T-helper 1 cell (primary cell): ENCODE measurements around the gene COL13A1.

ENCODE experiments used
- DNase-seq, 5 donors: peaks; one replicate each; pipeline ENCODE4 v3.0.0-alpha.2; 2012 to 2020

Gene COL13A1

DNA sequence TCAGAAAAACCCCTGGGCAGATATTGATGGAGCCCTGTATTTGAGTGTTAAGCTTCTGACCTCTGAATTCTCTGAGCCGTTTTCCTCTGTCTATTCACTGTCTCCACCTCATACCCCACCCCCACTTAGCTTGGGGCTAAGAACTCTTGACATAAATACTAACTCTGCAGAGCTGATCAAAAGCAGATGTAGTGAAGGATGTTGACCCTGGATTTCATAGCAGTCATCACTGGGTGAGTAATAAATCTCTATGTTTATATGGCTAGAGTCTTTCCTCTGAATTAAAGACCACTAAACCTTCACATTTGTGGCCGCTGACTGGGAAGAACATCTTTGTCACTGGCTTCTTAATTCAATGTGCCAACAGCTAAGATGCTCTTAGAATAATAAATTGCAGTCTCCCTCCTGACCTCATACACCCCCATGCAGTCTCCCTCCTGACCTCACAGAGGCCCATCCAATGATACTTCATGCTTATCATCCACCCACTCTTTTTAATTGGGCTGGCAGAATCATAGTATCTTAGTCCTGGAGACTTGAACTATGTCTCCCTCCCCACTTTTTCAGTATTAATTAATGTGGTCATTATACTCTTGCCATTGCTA is 172.9 kb downstream of the COL13A1 start:
- no peak for DNase-seq

DNA sequence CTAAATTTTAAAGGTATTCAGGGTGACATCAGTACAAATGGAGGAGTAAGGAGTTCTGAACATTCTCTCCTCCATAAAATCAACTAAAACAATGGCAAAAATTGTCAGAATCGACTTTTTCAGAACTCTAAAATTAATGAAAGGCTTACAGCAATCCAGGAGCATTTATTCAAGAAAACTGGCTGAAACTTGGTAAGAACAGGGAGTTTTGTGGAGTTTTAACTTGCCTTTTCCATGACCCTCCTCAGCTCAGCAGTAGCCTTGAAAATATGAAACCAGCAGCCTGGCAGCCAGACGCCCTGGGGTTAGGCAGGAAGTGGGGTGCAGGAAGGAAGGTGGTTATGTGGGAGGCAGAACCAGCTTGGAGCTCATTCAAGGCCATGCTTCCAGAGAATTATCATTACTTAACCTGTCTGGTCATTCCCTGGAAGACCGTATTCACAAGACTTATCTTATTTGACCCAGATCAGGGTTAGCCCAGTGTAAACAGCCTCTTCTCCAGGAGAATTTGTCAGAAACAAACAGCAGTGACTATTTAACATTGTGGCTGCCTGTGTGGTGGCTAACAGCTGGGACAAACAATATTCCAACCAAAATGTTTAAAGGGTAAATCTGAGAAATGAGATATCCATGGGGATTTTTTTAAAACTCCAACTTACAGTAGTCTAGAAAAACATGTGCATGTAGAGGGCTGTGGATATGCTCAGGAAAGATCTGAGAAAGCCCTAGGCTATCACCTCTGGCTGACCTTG is 175.3 kb downstream of the COL13A1 start:
- no peak for DNase-seq

DNA sequence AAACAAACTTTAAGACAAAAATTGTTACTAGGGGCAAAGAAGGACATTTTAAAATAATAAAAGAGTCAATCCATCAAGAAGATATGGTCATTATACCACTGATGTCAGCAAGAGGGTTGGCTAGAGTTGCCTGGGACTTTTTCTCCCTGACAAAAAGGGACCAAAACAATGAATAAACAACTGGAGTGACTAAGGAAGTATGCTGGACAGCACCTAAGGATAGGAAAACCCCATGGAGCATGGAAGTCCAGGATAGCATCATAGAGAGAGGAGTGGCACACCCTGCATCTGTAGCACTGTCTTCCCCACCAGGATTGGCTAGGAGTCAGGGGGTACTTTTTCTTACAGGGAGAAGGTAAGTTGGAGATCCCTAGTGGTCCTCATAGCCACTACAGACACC is 177.5 kb downstream of the COL13A1 start:
- DNase-seq: no peak

DNA sequence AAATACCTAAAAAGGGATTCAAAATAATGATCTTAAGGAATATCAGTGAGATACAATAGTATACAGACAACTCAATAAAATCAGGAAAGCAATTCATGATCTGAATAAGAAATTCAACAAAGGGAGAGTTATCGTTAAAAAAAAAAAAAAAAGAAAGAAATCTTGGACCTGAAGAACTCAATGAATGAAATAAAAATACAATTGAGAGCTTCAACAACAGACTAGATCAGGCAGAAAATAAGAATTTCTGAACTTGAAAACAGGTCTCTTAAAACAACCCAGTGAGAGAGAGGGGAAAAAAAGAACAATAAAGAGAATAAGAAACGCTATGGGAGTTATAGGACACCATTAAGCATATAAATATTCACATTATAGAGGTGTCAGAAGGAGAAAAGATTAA is 179.0 kb downstream of the COL13A1 start:
- no peak for DNase-seq

DNA sequence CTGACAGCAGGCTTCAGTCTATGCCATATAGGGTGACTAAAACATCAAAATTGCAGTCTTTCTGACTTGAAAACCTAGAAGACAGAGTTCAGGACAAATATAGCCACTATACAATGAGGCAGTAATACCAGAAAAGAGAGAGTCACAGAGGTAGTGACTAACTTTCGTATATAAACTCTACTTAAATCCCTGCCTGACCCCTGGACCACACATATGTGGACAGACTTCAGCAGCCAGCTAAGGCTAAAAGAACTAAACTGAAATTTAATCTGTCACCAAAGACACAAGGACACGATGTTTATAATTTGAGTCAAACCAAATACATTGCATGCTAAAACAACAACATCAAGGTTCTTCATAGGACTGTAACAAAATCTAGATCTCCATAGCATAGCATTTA is 186.4 kb downstream of the COL13A1 start:
- no peak for DNase-seq

DNA sequence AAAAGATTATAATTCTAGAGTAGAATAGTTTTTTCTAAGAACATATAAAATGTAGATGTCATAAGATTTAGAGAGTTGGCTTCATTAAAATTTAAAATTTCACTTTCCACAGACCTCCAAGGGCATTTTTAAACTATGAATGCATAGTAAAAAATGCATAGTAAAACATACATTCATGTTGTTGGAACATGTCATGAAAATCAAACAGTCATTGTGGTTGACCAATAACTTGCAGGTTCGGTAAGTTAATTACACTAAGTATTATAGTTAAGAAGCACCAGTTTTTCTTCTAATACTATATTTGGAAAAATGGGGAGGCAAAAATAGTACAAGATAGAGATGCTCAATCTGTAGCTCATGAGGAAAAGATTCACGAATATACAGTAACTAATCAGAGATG is 189.4 kb downstream of the COL13A1 start:
- DNase-seq: no peak

DNA sequence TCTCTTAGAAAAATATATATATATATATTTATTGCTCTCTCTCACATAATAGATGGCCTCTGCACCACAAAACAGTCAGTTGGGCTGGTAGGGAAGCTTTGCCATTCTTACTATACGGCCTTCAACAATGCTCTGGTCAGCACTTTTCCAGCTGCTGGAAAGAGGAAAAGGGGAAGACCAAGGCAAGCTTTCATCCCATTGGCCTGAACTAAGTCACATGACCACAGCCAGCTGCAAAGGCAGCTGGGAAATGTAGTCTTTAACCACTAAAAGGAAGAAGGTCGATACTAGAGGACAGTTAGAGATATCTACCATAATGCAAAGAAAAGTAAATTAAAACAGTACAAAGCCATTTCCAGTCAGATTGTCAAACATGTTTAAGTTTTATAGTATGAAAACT is 192.6 kb downstream of the COL13A1 start:
- no peak for DNase-seq

DNA sequence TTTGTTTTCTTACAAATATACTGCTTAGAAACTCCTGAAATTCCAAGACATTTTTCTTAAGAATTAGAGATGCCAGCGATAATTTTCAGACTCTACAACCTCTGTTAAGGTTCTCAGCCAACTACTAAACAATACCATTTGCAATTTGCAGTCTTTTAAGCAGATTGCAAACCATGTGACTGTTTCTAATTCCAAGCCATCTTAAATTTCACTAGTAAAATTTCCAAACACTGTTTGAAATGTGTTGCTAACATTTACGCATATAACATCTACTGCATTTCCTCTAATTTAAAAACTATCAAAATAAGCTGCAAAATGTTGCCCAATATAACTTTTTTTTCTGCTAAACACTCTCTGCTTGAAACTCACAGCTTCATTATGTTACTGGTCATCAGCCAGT is 194.9 kb downstream of the COL13A1 start:
- DNase-seq: no peak

DNA sequence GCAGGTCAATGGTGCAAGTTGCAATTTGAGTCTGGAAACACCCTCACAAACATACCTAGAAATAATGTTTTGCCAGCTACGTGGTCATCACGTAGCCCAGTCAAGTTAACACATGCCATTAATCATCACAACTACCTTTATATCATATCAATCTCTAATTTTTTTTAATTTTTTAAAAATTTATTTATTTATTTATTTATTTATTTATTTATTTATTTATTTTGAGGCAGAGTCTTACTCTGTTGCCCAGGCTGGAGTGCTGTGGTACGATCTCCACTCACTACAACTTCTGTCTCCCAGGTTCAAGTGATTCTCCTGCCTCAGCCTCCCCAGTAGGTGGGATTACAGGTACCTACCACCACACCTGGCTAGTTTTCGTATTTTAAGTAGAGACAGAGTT is 198.6 kb downstream of the COL13A1 start:
- DNase-seq: no peak

DNA sequence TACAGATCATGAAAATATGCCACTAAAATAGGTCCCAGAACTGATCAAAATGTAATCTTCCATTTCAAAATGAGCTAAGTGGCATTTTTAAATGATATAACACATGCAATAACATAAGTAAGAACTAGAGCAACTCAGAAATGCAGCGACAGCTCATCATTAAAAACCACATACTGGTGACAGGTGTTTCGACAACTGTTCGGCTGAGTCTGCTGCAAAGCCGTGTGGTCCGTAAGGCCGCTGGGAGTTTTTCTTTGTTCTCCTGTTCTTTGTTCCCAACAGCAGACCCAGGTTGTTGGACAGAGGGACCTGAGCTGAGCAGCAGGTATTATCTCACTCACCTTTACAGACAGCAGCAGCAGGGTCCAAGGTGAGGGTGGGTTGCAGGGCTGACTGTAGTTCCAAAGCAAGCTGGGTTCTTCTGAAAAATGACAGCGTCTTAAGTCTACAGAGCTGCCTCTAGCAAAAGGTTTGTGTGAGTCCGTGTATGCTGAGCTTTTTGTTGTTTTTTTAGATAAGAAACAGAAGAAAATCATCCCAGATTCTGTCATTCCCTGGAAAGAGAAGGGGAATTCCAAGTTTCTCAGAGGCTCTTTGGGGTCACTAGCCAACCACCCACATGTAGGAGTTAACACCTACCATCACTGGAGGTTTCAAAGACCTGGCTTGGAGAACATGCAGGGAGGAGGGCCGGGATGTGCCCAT is 205.6 kb downstream of the COL13A1 start:
- no peak for DNase-seq
